Coronary artery (tissue), 2 donors: ENCODE measurements around the gene SEZ6.

Experiments
- DNase-seq: peaks from one replicate; pipeline ENCODE4 v3.0.0-alpha.2; 2017; ENCODE audit warnings: low spot score
- H3K27ac ChIP-seq, 2 donors: fragments of 200-600 bp; sonication (generic); one replicate each; pipeline ENCODE4 v1.5.1; 2016 to 2019
- H3K4me3 ChIP-seq: fragments of 200-600 bp; sonication (generic); 2 replicates; pipeline ENCODE4 v1.5.1; 2016; ENCODE audit warnings: mild to moderate bottlenecking, moderate library complexity
- CTCF ChIP-seq: fragments of 200-600 bp; sonication (generic); IDR thresholded peaks from one replicate; pipeline ENCODE4 v1.5.1; 2019; ENCODE audit warnings: antibody characterized with exemption

The SEZ6 gene

GRCh38 chr17:29036584-29036983 lies 30.8 kb upstream of the SEZ6 start:
- TF ChIP-seq CTCF = no peak
- no peak for DNase-seq
- H3K4me3 ChIP-seq = no peak overlapping the region
- no peak overlapping the region for H3K27ac ChIP-seq

- Histone ChIP-seq H3K27ac (no peak overlapping the region), H3K4me3 (no peak overlapping the region)
- TF ChIP-seq CTCF = no peak
- no peak for DNase-seq
Observed at GRCh38 chr17:29034510-29034909, 28.7 kb upstream of the SEZ6 start.

- TF ChIP-seq CTCF = no peak
- DNase-seq = no peak
- Histone ChIP-seq H3K27ac (no peak overlapping the region), H3K4me3 (no peak overlapping the region)
Observed at GRCh38 chr17:29032857-29033197, 27.0 kb upstream of the SEZ6 start.

- no peak overlapping the region for H3K4me3 ChIP-seq
- no peak overlapping the region for H3K27ac ChIP-seq
- DNase-seq = no peak
- no peak for TF ChIP-seq CTCF
Observed at GRCh38 chr17:29032013-29032856, 26.4 kb upstream of the SEZ6 start.

- Histone ChIP-seq H3K27ac (no peak overlapping the region), H3K4me3 (no peak overlapping the region)
- no peak for DNase-seq
- no peak for TF ChIP-seq CTCF
Observed at GRCh38 chr17:29031488-29031887, 25.7 kb upstream of the SEZ6 start.

- TF ChIP-seq CTCF = no peak
Observed at GRCh38 chr17:29024316-29024952, 18.6 kb upstream of the SEZ6 start.

GRCh38 chr17:29022074-29022473 lies 16.2 kb upstream of the SEZ6 start:
- TF ChIP-seq CTCF = no peak
- Histone ChIP-seq H3K4me3 (no peak overlapping the region), H3K27ac (no peak overlapping the region)
- DNase-seq = no peak

More at GRCh38 chr17:29024316-29024952, 18.6 kb upstream of the SEZ6 start:
- no peak overlapping the region for H3K27ac ChIP-seq
- H3K4me3 ChIP-seq = no peak overlapping the region
- no peak for DNase-seq
